ENCODE results near the gene PALLD. TPM values are rescaled to one million over a fixed set of nuclear protein-coding genes. Genes with fewer than 3 reads are reported as not detected.

PALLD gene
- total RNA-seq, 1 experiment from 2014 or later, result 18.3 TPM

- no peak for DNase-seq
- Histone ChIP-seq H3K18ac (ENCODE audit: insufficient read length, low read depth, low read length) (no peak overlapping the region), H3K9me3 (ENCODE audit: control insufficient read depth, low read depth, low read length) (no peaks in the 10 kb centered on the region), H2BK20ac (ENCODE audit: low read depth, low read length, poor library complexity, severe bottlenecking) (no peak overlapping the region), H3K79me1 (ENCODE audit: insufficient read depth, low read depth, low read length, poor library complexity, severe bottlenecking) (no peaks in the 10 kb centered on the region), H3K23ac (ENCODE audit: insufficient read length, low read depth, low read length) (no peak overlapping the region), H2BK15ac (ENCODE audit: low read depth, low read length) (no peak overlapping the region), H3K27ac (ENCODE audit: insufficient read length, low read depth, low read length) (no peak overlapping the region), H3K79me2 (ENCODE audit: insufficient read depth, low read length) (no peaks in the 10 kb centered on the region), H4K91ac (ENCODE audit: insufficient read length, low read depth, low read length) (no peak overlapping the region), H4K8ac (replicated peaks; ENCODE audit: insufficient read length, low read depth, low read length) (no peak overlapping the region), H3K27me3 (ENCODE audit: insufficient read depth, low read length) (no peaks in the 10 kb centered on the region), H3T11ph (ENCODE audit: low read length) (no peak overlapping the region), H3K4me2 (ENCODE audit: insufficient read depth, insufficient read length, low read length) (no peak overlapping the region), H3K4ac (ENCODE audit: low read depth, low read length) (no peak overlapping the region), H3K9ac (ENCODE audit: extremely low read depth, insufficient read length, low read length) (no peak overlapping the region), H4K5ac (ENCODE audit: insufficient read length, low read depth, low read length) (no peak overlapping the region), H3K14ac (ENCODE audit: insufficient read depth, low read length) (no peak overlapping the region), H2BK120ac (ENCODE audit: low read depth, low read length, poor library complexity, severe bottlenecking) (no peak overlapping the region), H2BK5ac (ENCODE audit: insufficient read length, low read length) (no peak overlapping the region), H2AK5ac (ENCODE audit: insufficient read length, low read length) (no peak overlapping the region), H4K20me1 (ENCODE audit: control insufficient read depth, insufficient read depth, insufficient read length) (no peaks in the 10 kb centered on the region), H3K4me1 (ENCODE audit: insufficient read depth, low read length) (peaks cover 2% of the 10 kb centered on the region; the same call in 1 of the 2 replicates), H3K56ac (ENCODE audit: insufficient read length, low read depth, low read length) (no peak overlapping the region), H2BK12ac (ENCODE audit: insufficient read length, low read depth, low read length) (no peak overlapping the region), H3K23me2 (ENCODE audit: insufficient read length, low read depth, low read length, poor library complexity, severe bottlenecking) (no peaks in the 10 kb centered on the region), H2AFZ (ENCODE audit: low read length) (no peak overlapping the region)
- TF ChIP-seq, protein P1, sequence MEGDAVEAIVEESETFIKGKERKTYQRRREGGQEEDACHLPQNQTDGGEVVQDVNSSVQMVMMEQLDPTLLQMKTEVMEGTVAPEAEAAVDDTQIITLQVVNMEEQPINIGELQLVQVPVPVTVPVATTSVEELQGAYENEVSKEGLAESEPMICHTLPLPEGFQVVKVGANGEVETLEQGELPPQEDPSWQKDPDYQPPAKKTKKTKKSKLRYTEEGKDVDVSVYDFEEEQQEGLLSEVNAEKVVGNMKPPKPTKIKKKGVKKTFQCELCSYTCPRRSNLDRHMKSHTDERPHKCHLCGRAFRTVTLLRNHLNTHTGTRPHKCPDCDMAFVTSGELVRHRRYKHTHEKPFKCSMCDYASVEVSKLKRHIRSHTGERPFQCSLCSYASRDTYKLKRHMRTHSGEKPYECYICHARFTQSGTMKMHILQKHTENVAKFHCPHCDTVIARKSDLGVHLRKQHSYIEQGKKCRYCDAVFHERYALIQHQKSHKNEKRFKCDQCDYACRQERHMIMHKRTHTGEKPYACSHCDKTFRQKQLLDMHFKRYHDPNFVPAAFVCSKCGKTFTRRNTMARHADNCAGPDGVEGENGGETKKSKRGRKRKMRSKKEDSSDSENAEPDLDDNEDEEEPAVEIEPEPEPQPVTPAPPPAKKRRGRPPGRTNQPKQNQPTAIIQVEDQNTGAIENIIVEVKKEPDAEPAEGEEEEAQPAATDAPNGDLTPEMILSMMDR (conservative IDR thresholded peaks at IDR 0.05), result no peak
- peaks cover 6 to 9% of the 10 kb centered on the region in 2 experiments; a peak in 4 of 5 replicates for H3K9me3 Mint-ChIP-seq
- WGBS (ENCODE audit: extremely low coverage, insufficient read length, low lambda C conversion rate), result no CpG with 5 or more reads among the region's 3 CpGs
- H3K27me3 Mint-ChIP-seq (ENCODE audit: low read depth), result no peaks in the 10 kb centered on the region; the same call in 1 of the 2 replicates
- H3K4me1 Mint-ChIP-seq, result peaks cover 13 to 15% of the 10 kb centered on the region in 2 experiments
- no peak overlapping the region for H3K4me3 Mint-ChIP-seq
- H3K36me3 Mint-ChIP-seq (ENCODE audit: insufficient read depth in 1 of 3, low read depth in 3 of 3), result peaks cover 2 to 17% (median 6%) of the 10 kb centered on the region in 3 experiments; a peak in 4 of 7 replicates
- H3K27ac Mint-ChIP-seq, result no peak overlapping the region
Measured at GRCh38 chr4:168723020-168723419, 226.2 kb downstream of the PALLD start.

All from H9 (cell line).